GM12878 (cell line): ENCODE measurements around the gene QPCT. TPM values are rescaled to one million over a fixed set of nuclear protein-coding genes. Genes with fewer than 3 reads are reported as not detected.

Experiments
- ATAC-seq: fragments of 200-7000 bp; cut with Tn5 transposase; 3 replicates; pipeline ENCODE4 v1.9.1; 2020; ENCODE audit warnings: mild to moderate bottlenecking, moderate library complexity
- BruUV-seq: library from RNA; stranded (reverse); fragments of 400-500 nt; replicated peaks from 2 replicates; lab custom pipeline; 2021; lab: Mats Ljungman, UMichigan
- CTCF ChIA-PET: fragments of 300-600 bp; sonication (Branson Sonifier 250); formaldehyde crosslinking; extraction: SDS; loops from one replicate; lab custom pipeline; 2021; ENCODE audit warnings: inconsistent platforms; lab: Yijun Ruan, JAX
- POLR2A ChIA-PET: fragments of 350-600 bp; formaldehyde crosslinking; extraction: SDS; loops from one replicate; lab custom pipeline; 2021; ENCODE audit warnings: inconsistent platforms; lab: Charles Lee
- RAD21 ChIA-PET: fragments of 300-600 bp; sonication (Branson Sonifier 250); formaldehyde crosslinking; loops from one replicate; lab custom pipeline; 2023; ENCODE audit warnings: antibody characterized with exemption; ENCODE audit not compliant: unreplicated experiment; lab: Charles Lee
- SMC1A ChIA-PET: fragments of 300-600 bp; sonication (Branson Sonifier 250); formaldehyde crosslinking; loops from one replicate; lab custom pipeline; 2023; ENCODE audit not compliant: unreplicated experiment, uncharacterized antibody; lab: Charles Lee
- DNase-seq: peaks from one replicate; pipeline ENCODE4 v3.0.0-alpha.2; 2011; ENCODE audit warnings: low read depth, low spot score
- FAIRE-seq: peaks from 3 replicates; lab custom pipeline; 2011; peaks lifted over from hg19 to GRCh38; lab: Jason Lieb, UNC
- H2AFZ ChIP-seq: 2 replicates; pipeline ENCODE4 v1.6.0; 2011; ENCODE audit warnings: low read depth, low read length, control low read depth; ENCODE audit not compliant: control insufficient read depth
- H3K27ac ChIP-seq: 2 replicates; pipeline ENCODE4 v1.5.1; 2011; ENCODE audit warnings: control low read depth; ENCODE audit not compliant: control insufficient read depth, insufficient read depth
- H3K27me3 ChIP-seq, 2 experiments: replicated peaks in 1 of 2; 2 replicates each; pipeline versions ENCODE4 v1.6.0 to v1.6.1; 2011; ENCODE audit warnings: low read length in 1 of 2; ENCODE audit not compliant: control insufficient read depth in 2 of 2, insufficient read depth in 2 of 2
- H3K36me3 ChIP-seq, 2 experiments: 2 replicates each; pipeline ENCODE4 v1.5.1; 2011; ENCODE audit warnings: low read length in 1 of 2; ENCODE audit not compliant: control insufficient read depth in 2 of 2, insufficient read depth in 2 of 2
- H3K4me1 ChIP-seq: 2 replicates; pipeline ENCODE4 v1.6.1; 2011; ENCODE audit warnings: mild to moderate bottlenecking, low read length, moderate library complexity, mixed read lengths; ENCODE audit not compliant: control insufficient read depth, insufficient read depth
- H3K4me2 ChIP-seq: 2 replicates; pipeline ENCODE4 v1.6.0; 2011; ENCODE audit warnings: control low read depth; ENCODE audit not compliant: control insufficient read depth, insufficient read depth
- H3K4me3 ChIP-seq: fragments of 200-600 bp; sonication (generic); 2 replicates; pipeline ENCODE4 v1.5.1; 2016
- H3K79me2 ChIP-seq: 2 replicates; pipeline ENCODE4 v1.6.0; 2011; ENCODE audit warnings: low read length; ENCODE audit not compliant: control insufficient read depth, insufficient read depth
- H3K9ac ChIP-seq: 2 replicates; pipeline ENCODE4 v1.8.0; 2011; ENCODE audit warnings: low read length, control low read depth, mixed read lengths; ENCODE audit not compliant: control insufficient read depth, insufficient read depth
- H3K9me3 ChIP-seq: replicated peaks from 3 replicates; pipeline ENCODE4 v1.5.1; 2011; ENCODE audit warnings: mild to moderate bottlenecking, low read length; ENCODE audit not compliant: control insufficient read depth, insufficient read depth
- H4K20me1 ChIP-seq: 2 replicates; pipeline ENCODE4 v1.6.0; 2011; ENCODE audit not compliant: control insufficient read depth, insufficient read depth
- ASH2L ChIP-seq: fragments of 300-600, 200-600 bp; sonication (generic); IDR thresholded peaks from 2 replicates; pipeline ENCODE4 v1.6.1; 2017; ENCODE audit warnings: low read depth, mild to moderate bottlenecking, borderline replicate concordance
- BMI1 ChIP-seq: fragments of 450-650 bp; IDR thresholded peaks from 2 replicates; pipeline ENCODE4 v1.6.1; 2016; ENCODE audit warnings: mild to moderate bottlenecking, moderate library complexity, borderline replicate concordance
- CEBPB ChIP-seq, 2 experiments: fragments of 150-350 bp in 1 of 2; IDR thresholded peaks; 2 replicates each; pipeline ENCODE4 v1.6.1; 2012 to 2014; ENCODE audit warnings: low read depth in 2 of 2, low read length in 2 of 2, borderline replicate concordance in 1 of 2, inconsistent platforms in 1 of 2
- CHD4 ChIP-seq: fragments of 200-600 bp; sonication (generic); IDR thresholded peaks from 2 replicates; pipeline ENCODE4 v1.6.1; 2016; ENCODE audit warnings: mild to moderate bottlenecking
- EP300 ChIP-seq, 2 experiments: fragments of 150-350 bp in 1 of 2; IDR thresholded peaks; 2 replicates each; pipeline ENCODE4 v1.6.1; 2011 to 2012; ENCODE audit warnings: low read depth in 2 of 2, low read length in 2 of 2, borderline replicate concordance in 1 of 2, improper control_type of control experiment in 1 of 2, inconsistent platforms in 1 of 2; ENCODE audit not compliant: control insufficient read depth in 1 of 2
- HCFC1 ChIP-seq: fragments of 150-350 bp; IDR thresholded peaks from 2 replicates; pipeline ENCODE4 v1.6.1; 2014; ENCODE audit warnings: low read length
- KLF5 ChIP-seq: fragments of 450-650 bp; IDR thresholded peaks from 2 replicates; pipeline ENCODE4 v1.6.1; 2014; ENCODE audit warnings: mild to moderate bottlenecking; ENCODE audit not compliant: partially characterized antibody
- MAX ChIP-seq: IDR thresholded peaks from 2 replicates; pipeline ENCODE4 v1.6.1; 2012; ENCODE audit warnings: low read depth, low read length, improper control_type of control experiment
- POLR2AphosphoS5 ChIP-seq: IDR thresholded peaks from 2 replicates; pipeline ENCODE4 v1.6.1; 2011; ENCODE audit warnings: mild to moderate bottlenecking, low read length, inconsistent platforms
- RAD21 ChIP-seq: IDR thresholded peaks from 2 replicates; pipeline ENCODE4 v1.6.1; 2011; ENCODE audit warnings: mild to moderate bottlenecking, low read depth, low read length, moderate library complexity; ENCODE audit not compliant: insufficient read depth
- TBL1XR1 ChIP-seq: IDR thresholded peaks from 2 replicates; pipeline ENCODE4 v1.6.1; 2012; ENCODE audit warnings: low read depth, low read length, improper control_type of control experiment
- WRNIP1 ChIP-seq: IDR thresholded peaks from 2 replicates; pipeline ENCODE4 v1.6.1; 2011; ENCODE audit warnings: low read depth, low read length, improper control_type of control experiment, borderline replicate concordance
- ZBTB11 ChIP-seq: fragments of 450-650 bp; formaldehyde crosslinking; IDR thresholded peaks from 2 replicates; pipeline ENCODE4 v1.5.0; 2022; ENCODE audit warnings: mild to moderate bottlenecking, missing genetic modification characterization
- ZNF592 ChIP-seq: fragments of 450-650 bp; IDR thresholded peaks from 2 replicates; pipeline ENCODE4 v1.6.1; 2017; ENCODE audit warnings: mild to moderate bottlenecking, moderate library complexity
- ZSCAN29 ChIP-seq: fragments of 450-650 bp; IDR thresholded peaks from 2 replicates; pipeline ENCODE4 v1.6.1; 2017; ENCODE audit warnings: mild to moderate bottlenecking, moderate library complexity
- WGBS: methylation state at CpG from one replicate; pipeline ENCODE4 v1.1.6; 2016; ENCODE audit warnings: low lambda C conversion rate; ENCODE audit not compliant: insufficient replicate concordance, insufficient coverage; ENCODE audit errors: missing lambda C conversion rate; 5-methylcytosine and 5-hydroxymethylcytosine counted together
- in situ Hi-C: fragments of 300-500 bp; cut with MboI; formaldehyde crosslinking; loops from 9 replicates; pipeline ENCODE4 v1.14.3; 2018; ENCODE audit warnings: mixed read lengths
- intact Hi-C: fragments of 100-400 bp; cut with micrococcal nuclease; formaldehyde crosslinking; loops from one replicate; pipeline ENCODE4 v1.14.2; 2022; ENCODE audit not compliant: unreplicated experiment
- polyA plus RNA-seq, 11 experiments: library from polyadenylated mRNA; depleted of rRNA in 4 of 11; unstranded in 6 of 11; stranded (reverse) in 5 of 11; fragments of >200 nt; fragmentation: Nextera tagmentation in 4 of 11; fragmentation: Illumina TruSeq in 1 of 11; extraction: Ambion mirVana in 4 of 11; extraction: Trizol in 1 of 11; gene quantifications; 1 replicate in 1 of 11; 2 replicates in 10 of 11; pipeline versions ENCODE4 v1.2.1 to v1.2.3, GENCODE V29; 2011 to 2016; ENCODE audit warnings: inconsistent platforms in 2 of 11, missing spikeins in 2 of 11, low read depth in 1 of 11
- total RNA-seq, 4 experiments: library from RNA; depleted of rRNA in 3 of 4; stranded (reverse); fragments of >200 nt in 3 of 4; fragmentation: Illumina TruSeq in 1 of 4; extraction: Trizol in 1 of 4; gene quantifications; 2 replicates each; pipeline versions ENCODE4 v1.2.1 to v1.2.3, GENCODE V29; 2013 to 2021

The QPCT gene
- total and polyA plus RNA-seq, 10 of the 15 experiments (the other 5 are each of a cell fraction or from before 2014, with no cell fraction given) = 0.14 to 0.86 (median 0.18) TPM; not detected in 1

GRCh38 chr2:37391711-37392110 is 47.3 kb downstream of the QPCT start:
- no peaks in the 10 kb centered on the region for H3K36me3 ChIP-seq
- in situ Hi-C loops (loop anchor here (5.0 kb wide), 1 partner anchor 876 kb away; no protein-coding TSS in a partner anchor), intact Hi-C loops (loop anchor here (5.0 to 10.0 kb wide), 6 partner anchors 74 to 793 kb away; partner anchors contain the start of gene CYP1B1)
- no peaks in the 10 kb centered on the region for H4K20me1 ChIP-seq
- no peak overlapping the region for H3K27ac ChIP-seq
- ChIA-PET CTCF (interaction anchor here (1.3 to 3.7 kb wide), 7 partner anchors 8 to 485 kb away, joined by 4 to 21 read pairs (median 9); no protein-coding TSS in a partner anchor), RAD21 (interaction anchor here (1.7 to 2.8 kb wide), 4 partner anchors 15 to 485 kb away, joined by 6 to 39 read pairs (median 10); no protein-coding TSS in a partner anchor), SMC1A (interaction anchor here (1.3 to 3.7 kb wide), 6 partner anchors 14 to 486 kb away, joined by 3 to 45 read pairs (median 12); no protein-coding TSS in a partner anchor), POLR2A (interaction anchor here (3.3 kb wide), 1 partner anchor 15 kb away, joined by 22 read pairs; no protein-coding TSS in a partner anchor)
- ATAC-seq (no peak), FAIRE-seq (no peak), DNase-seq (no peak)
- H2AFZ ChIP-seq = no peak overlapping the region
- no TSS peak for BruUV-seq
- H3K79me2 ChIP-seq = no peaks in the 10 kb centered on the region
- no peaks in the 10 kb centered on the region; the same call in 2 of the 3 replicates for H3K9me3 ChIP-seq
- no peak overlapping the region for H3K4me3 ChIP-seq
- H3K4me2 ChIP-seq = no peak overlapping the region
- peaks cover 30% of the 10 kb centered on the region for H3K4me1 ChIP-seq
- no peak overlapping the region for H3K9ac ChIP-seq
- 96% methylated on average over 8 of the region's 8 CpGs for WGBS
- H3K27me3 ChIP-seq = no peaks in the 10 kb centered on the region
- TF ChIP-seq RAD21 = no peak
- TF ChIP-seq ZNF592 = no peak
- TF ChIP-seq WRNIP1 = no peak
- no peak for TF ChIP-seq TBL1XR1
- no peak for TF ChIP-seq KLF5
- TF ChIP-seq ASH2L = no peak
- TF ChIP-seq CHD4 = no peak
- no peak for TF ChIP-seq EP300 (IDR thresholded peaks at IDR 0.05; ENCODE audit: borderline replicate concordance in 1 of 2, control insufficient read depth in 1 of 2, low read depth in 2 of 2, low read length in 2 of 2)
- no peak for TF ChIP-seq HCFC1
- TF ChIP-seq MAX = no peak
- no peak for TF ChIP-seq ZSCAN29
- TF ChIP-seq BMI1 = no peak
- TF ChIP-seq POLR2AphosphoS5 = no peak
- no peak for TF ChIP-seq CEBPB (IDR thresholded peaks at IDR 0.05; ENCODE audit: borderline replicate concordance in 1 of 2, low read depth in 2 of 2, low read length in 2 of 2)
- no peak for TF ChIP-seq ZBTB11 (CRISPR knock-in tag)
